K562 (cell line): ENCODE measurements around the gene PSMB10. TPM values are rescaled to one million over a fixed set of nuclear protein-coding genes. Genes with fewer than 3 reads are reported as not detected.

ENCODE experiments used
- ATAC-seq: fragments of 200-7000 bp; cut with Tn5 transposase; 3 replicates; pipeline ENCODE4 v1.9.1; 2020; ENCODE audit warnings: moderate library complexity
- BruUV-seq: library from RNA; stranded (reverse); fragments of 400-500 nt; replicated peaks from 2 replicates; lab custom pipeline; 2021; lab: Mats Ljungman, UMichigan
- CTCF ChIA-PET: fragments of 300-600 bp; formaldehyde crosslinking; extraction: SDS; loops from one replicate; lab custom pipeline; 2021; ENCODE audit warnings: low intra/inter-chr PET ratio; lab: Yijun Ruan, JAX
- POLR2A ChIA-PET: fragments of 300-600, 350-650 bp; sonication (Branson Sonifier 250); formaldehyde crosslinking; extraction: SDS; loops from one replicate; lab custom pipeline; 2021; ENCODE audit warnings: antibody characterized with exemption, inconsistent platforms; lab: Yijun Ruan, JAX
- DNase-seq, 4 experiments: peaks; one replicate each; pipeline versions ENCODE4 v3.0.0 to v3.0.0-alpha.2; 2011 to 2018; ENCODE audit warnings: low spot score in 3 of 4, mixed read lengths in 3 of 4; ENCODE audit errors: extremely low read depth in 1 of 4
- FAIRE-seq: peaks from 2 replicates; lab custom pipeline; 2011; peaks lifted over from hg19 to GRCh38; lab: Jason Lieb, UNC
- H2AFZ ChIP-seq: 2 replicates; pipeline ENCODE4 v1.6.0; 2011; ENCODE audit warnings: low read depth, low read length, control low read depth, inconsistent platforms
- H3K27ac ChIP-seq: fragments of 200-600 bp; 3 replicates; pipeline ENCODE4 v1.8.0; 2011; ENCODE audit warnings: low read depth, mild to moderate bottlenecking, control low read depth, inconsistent platforms, low read length, moderate library complexity, mixed read lengths; ENCODE audit errors: extremely low read depth
- H3K27me3 ChIP-seq, 2 experiments: fragments of 300-600 bp in 1 of 2; 2 replicates in 1 of 2; 3 replicates in 1 of 2; pipeline versions ENCODE4 v1.6.0 to v1.8.0; 2011; ENCODE audit warnings: inconsistent platforms in 2 of 2, low read length in 2 of 2, mild to moderate bottlenecking in 1 of 2, mixed read lengths in 1 of 2, moderate library complexity in 1 of 2; ENCODE audit not compliant: control insufficient read depth in 2 of 2, insufficient read depth in 2 of 2
- H3K36me3 ChIP-seq: fragments of 300-600 bp; 3 replicates; pipeline ENCODE4 v1.8.0; 2011; ENCODE audit warnings: mild to moderate bottlenecking, low read length, inconsistent platforms; ENCODE audit not compliant: control insufficient read depth, insufficient read depth
- H3K4me1 ChIP-seq, 2 experiments: fragments of 200-600 bp in 1 of 2; replicated peaks in 1 of 2; 2 replicates in 1 of 2; 3 replicates in 1 of 2; pipeline versions ENCODE4 v1.5.1 to v1.8.0; 2011; ENCODE audit warnings: inconsistent platforms in 2 of 2, low read length in 2 of 2, mild to moderate bottlenecking in 1 of 2, mixed read lengths in 1 of 2, moderate library complexity in 1 of 2; ENCODE audit not compliant: control insufficient read depth in 2 of 2, insufficient read depth in 2 of 2
- H3K4me2 ChIP-seq: 2 replicates; pipeline ENCODE4 v1.6.1; 2011; ENCODE audit warnings: low read length, control low read depth, inconsistent platforms, mixed read lengths; ENCODE audit not compliant: insufficient read depth
- H3K4me3 ChIP-seq: fragments of 200-600 bp; sonication (generic), shearing (Covaris generic); 2 replicates; pipeline ENCODE4 v1.5.1; 2016; ENCODE audit warnings: control low read depth, inconsistent platforms
- H3K79me2 ChIP-seq: fragments of 200-600 bp; 3 replicates; pipeline ENCODE4 v1.8.0; 2011; ENCODE audit warnings: low read length, inconsistent platforms; ENCODE audit not compliant: control insufficient read depth, insufficient read depth
- H3K9ac ChIP-seq, 2 experiments: 2 replicates each; pipeline versions ENCODE4 v1.6.0 to v1.6.1; 2011; ENCODE audit warnings: low read depth in 2 of 2, low read length in 2 of 2, control low read depth in 1 of 2, inconsistent platforms in 1 of 2, mild to moderate bottlenecking in 1 of 2, mixed read lengths in 1 of 2; ENCODE audit not compliant: insufficient read depth in 1 of 2
- H3K9me1 ChIP-seq: one replicate; pipeline ENCODE4 v1.6.0; 2011; ENCODE audit warnings: inconsistent platforms, mild to moderate bottlenecking, low read length, moderate library complexity; ENCODE audit not compliant: control insufficient read depth, insufficient read depth
- H3K9me3 ChIP-seq: replicated peaks from 2 replicates; pipeline ENCODE4 v1.5.1; 2011; ENCODE audit warnings: low read depth, low read length, inconsistent platforms; ENCODE audit not compliant: control insufficient read depth, insufficient read depth
- H4K20me1 ChIP-seq: replicated peaks from 2 replicates; pipeline ENCODE4 v1.6.1; 2011; ENCODE audit warnings: low read length, inconsistent platforms, mixed read lengths; ENCODE audit not compliant: control insufficient read depth, insufficient read depth
- EGR1 ChIP-seq: fragments of 450-650 bp; conservative IDR thresholded peaks from 2 replicates; pipeline ENCODE4 v1.6.1; 2017; ENCODE audit warnings: mild to moderate bottlenecking
- HNRNPL ChIP-seq: fragments of 200-400 bp; formaldehyde crosslinking; IDR thresholded peaks from 2 replicates; pipeline ENCODE4 v1.6.1; 2017; ENCODE audit warnings: low read depth, mild to moderate bottlenecking, low read length
- MTA2 ChIP-seq: fragments of 450-650 bp; IDR thresholded peaks from 2 replicates; pipeline ENCODE4 v1.6.1; 2016; ENCODE audit warnings: low read depth
- SOX6 ChIP-seq: fragments of 450-650 bp; IDR thresholded peaks from 2 replicates; pipeline ENCODE4 v1.6.1; 2014; ENCODE audit warnings: mild to moderate bottlenecking
- TEAD1 ChIP-seq, 2 experiments: fragments of 450-650 bp in 1 of 2; sonication (generic) in 1 of 2; formaldehyde crosslinking; IDR thresholded peaks; 2 replicates each; pipeline versions ENCODE4 v1.4.0 to v1.8.0; 2020 to 2022; ENCODE audit warnings: mild to moderate bottlenecking in 2 of 2, missing genetic modification reagents in 1 of 2
- XRCC4 ChIP-seq: IDR thresholded peaks from one replicate; pipeline ENCODE4 v1.6.1; 2011; ENCODE audit not compliant: insufficient read depth, insufficient read length; ENCODE audit errors: extremely low read depth
- ZNF263 ChIP-seq: sonication (generic); formaldehyde crosslinking; IDR thresholded peaks from 2 replicates; pipeline ENCODE4 v1.8.0; 2022; ENCODE audit warnings: mild to moderate bottlenecking, missing genetic modification reagents, borderline replicate concordance
- ZNF445 ChIP-seq: fragments of 250-450 bp; sonication (Bioruptor Pico); IDR thresholded peaks from 2 replicates; pipeline ENCODE4 v1.4.0; 2020; ENCODE audit warnings: low read depth, mild to moderate bottlenecking, moderate library complexity
- WGBS: fragments of 100-300 bp; shearing (Covaris generic); methylation state at CpG from one replicate; pipeline ENCODE4 v1.1.6; 2016; ENCODE audit warnings: low coverage, mixed read lengths; ENCODE audit not compliant: insufficient coverage; ENCODE audit errors: missing lambda C conversion rate; 5-methylcytosine and 5-hydroxymethylcytosine counted together
- in situ Hi-C: fragments of 300-500 bp; cut with MboI; formaldehyde crosslinking; loops from 4 replicates; pipeline ENCODE4 v1.15.0; 2018; ENCODE audit warnings: inconsistent platforms, mixed read lengths
- intact Hi-C: fragments of 100-400 bp; cut with micrococcal nuclease; formaldehyde crosslinking; loops from 2 replicates; pipeline ENCODE4 v1.14.2; 2022
- polyA plus RNA-seq, 8 experiments: library from polyadenylated mRNA; depleted of rRNA in 4 of 8; stranded (reverse) in 5 of 8; unstranded in 3 of 8; fragments of >200 nt; fragmentation: Nextera tagmentation in 2 of 8; fragmentation: Illumina TruSeq in 1 of 8; extraction: Ambion mirVana in 2 of 8; extraction: Trizol in 1 of 8; gene quantifications; 2 replicates each; pipeline versions ENCODE4 v1.2.1 to v1.2.3, GENCODE V29; 2011 to 2014; ENCODE audit warnings: inconsistent platforms in 1 of 8, missing spikeins in 1 of 8
- total RNA-seq, 7 experiments: library from RNA; depleted of rRNA in 6 of 7; stranded (reverse); fragments of >200 nt in 6 of 7; fragmentation: Illumina TruSeq in 2 of 7; extraction: Trizol in 2 of 7; gene quantifications; 2 replicates each; pipeline versions ENCODE4 v1.2.1 to v1.2.3, GENCODE V29; 2011 to 2021; ENCODE audit warnings: low replicate concordance in 1 of 7
- TF ChIP-seq, protein P1 (sequence below), 2 experiments: IDR thresholded peaks in 1 of 2; conservative IDR thresholded peaks in 1 of 2; 2 replicates each; pipeline ENCODE4 v1.6.1; 2016; ENCODE audit warnings: low read depth in 2 of 2, mild to moderate bottlenecking in 1 of 2, missing compliant biosample characterization in 1 of 2, missing genetic modification characterization in 1 of 2, moderate library complexity in 1 of 2
- TF ChIP-seq, protein P2 (sequence below): fragments of 250-450 bp; sonication (Bioruptor Pico); IDR thresholded peaks from 2 replicates; pipeline ENCODE4 v1.4.0; 2020
- TF ChIP-seq, protein P3 (sequence below): fragments of 450-650 bp; IDR thresholded peaks from 2 replicates; pipeline ENCODE4 v1.6.1; 2017; ENCODE audit warnings: mild to moderate bottlenecking, moderate library complexity

Gene PSMB10
- total and polyA plus RNA-seq, 9 of the 15 experiments (the other 6 are each of a cell fraction or from before 2014, with no cell fraction given), result 11.7 to 105 (median 51.0) TPM

DNA sequence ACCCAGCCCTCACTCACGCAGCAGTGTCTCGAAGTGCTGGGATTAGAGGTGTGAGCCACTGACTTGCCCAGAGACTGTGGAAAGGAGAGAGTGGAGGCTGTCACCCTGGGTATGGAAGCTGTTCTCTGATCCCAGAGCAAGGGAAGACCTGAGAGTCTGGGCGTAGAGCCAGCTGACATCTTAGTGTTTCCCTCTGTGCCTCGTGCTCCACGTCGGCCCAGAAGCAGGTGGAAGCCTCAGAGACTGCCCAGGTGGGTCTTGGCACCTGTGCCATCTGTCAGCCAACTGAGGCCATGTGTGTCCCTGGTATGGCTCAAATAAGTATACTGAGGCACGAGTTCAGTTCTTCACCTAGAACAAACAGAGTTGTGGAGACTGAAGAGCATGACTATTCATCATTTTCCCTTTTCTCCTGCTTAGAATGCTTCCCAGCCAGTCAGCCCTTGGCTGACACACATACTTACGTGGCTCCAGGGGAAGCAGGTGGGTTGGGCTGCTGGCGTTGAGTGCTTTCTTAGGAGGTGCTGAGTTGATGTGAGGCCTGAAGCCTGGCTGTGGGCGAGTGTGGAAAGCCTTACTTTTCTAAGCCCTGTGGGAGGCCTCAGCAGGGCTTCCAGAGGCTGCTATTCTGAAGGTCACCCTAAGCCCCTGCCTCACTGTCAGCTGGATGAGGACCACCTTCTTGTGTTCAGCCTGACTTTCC is 13.1 kb downstream of the PSMB10 start:
- WGBS, result 78% methylated on average over 10 of the region's 10 CpGs
- Histone ChIP-seq H3K27me3 (no peaks in the 10 kb centered on the region), H3K79me2 (no peaks in the 10 kb centered on the region), H2AFZ (no peak overlapping the region), H4K20me1 (peaks cover 22% of the 10 kb centered on the region), H3K4me1 (peaks cover 13 to 23% of the 10 kb centered on the region in 2 experiments), H3K4me2 (no peak overlapping the region), H3K9ac (peak overlapping the region in 1 of 2 experiments; percentile 53; a peak in 1 of 4 replicates), H3K36me3 (no peaks in the 10 kb centered on the region; the same call in 2 of the 3 replicates), H3K27ac (no peak overlapping the region), H3K9me1 (peaks cover 3% of the 10 kb centered on the region), H3K9me3 (no peaks in the 10 kb centered on the region), H3K4me3 (no peak overlapping the region)
- FAIRE-seq (no peak), ATAC-seq (no peak), DNase-seq (no peak)
- in situ Hi-C loops (loop anchor here (10.0 kb wide), 1 partner anchor 399 kb away; the partner anchor contains the start of gene RIPOR1), intact Hi-C loops (no loop called here)
- CTCF ChIA-PET, result no interaction called here
- POLR2A ChIA-PET, result interaction anchor here (1.5 to 1.6 kb wide), 3 partner anchors 12 to 80 kb away, joined by 3 to 8 read pairs (median 4); no protein-coding TSS in a partner anchor
- no TSS peak for BruUV-seq
- TF ChIP-seq XRCC4 (no peak), TEAD1 (CRISPR knock-in tag; IDR thresholded peaks at IDR 0.05) (no peak), ZNF263 (no peak), SOX6 (no peak), ZNF445 (CRISPR knock-in tag) (no peak), EGR1 (no peak), HNRNPL (no peak), MTA2 (no peak)
- TF ChIP-seq, protein P1, sequence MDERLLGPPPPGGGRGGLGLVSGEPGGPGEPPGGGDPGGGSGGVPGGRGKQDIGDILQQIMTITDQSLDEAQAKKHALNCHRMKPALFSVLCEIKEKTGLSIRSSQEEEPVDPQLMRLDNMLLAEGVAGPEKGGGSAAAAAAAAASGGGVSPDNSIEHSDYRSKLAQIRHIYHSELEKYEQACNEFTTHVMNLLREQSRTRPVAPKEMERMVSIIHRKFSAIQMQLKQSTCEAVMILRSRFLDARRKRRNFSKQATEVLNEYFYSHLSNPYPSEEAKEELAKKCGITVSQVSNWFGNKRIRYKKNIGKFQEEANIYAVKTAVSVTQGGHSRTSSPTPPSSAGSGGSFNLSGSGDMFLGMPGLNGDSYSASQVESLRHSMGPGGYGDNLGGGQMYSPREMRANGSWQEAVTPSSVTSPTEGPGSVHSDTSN (CRISPR knock-in tag; IDR thresholded peaks at IDR 0.05; ENCODE audit: low read depth), result no peak
- TF ChIP-seq, protein P1 (tag; conservative IDR thresholded peaks at IDR 0.05; ENCODE audit: low read depth), result no peak
- TF ChIP-seq, protein P2, sequence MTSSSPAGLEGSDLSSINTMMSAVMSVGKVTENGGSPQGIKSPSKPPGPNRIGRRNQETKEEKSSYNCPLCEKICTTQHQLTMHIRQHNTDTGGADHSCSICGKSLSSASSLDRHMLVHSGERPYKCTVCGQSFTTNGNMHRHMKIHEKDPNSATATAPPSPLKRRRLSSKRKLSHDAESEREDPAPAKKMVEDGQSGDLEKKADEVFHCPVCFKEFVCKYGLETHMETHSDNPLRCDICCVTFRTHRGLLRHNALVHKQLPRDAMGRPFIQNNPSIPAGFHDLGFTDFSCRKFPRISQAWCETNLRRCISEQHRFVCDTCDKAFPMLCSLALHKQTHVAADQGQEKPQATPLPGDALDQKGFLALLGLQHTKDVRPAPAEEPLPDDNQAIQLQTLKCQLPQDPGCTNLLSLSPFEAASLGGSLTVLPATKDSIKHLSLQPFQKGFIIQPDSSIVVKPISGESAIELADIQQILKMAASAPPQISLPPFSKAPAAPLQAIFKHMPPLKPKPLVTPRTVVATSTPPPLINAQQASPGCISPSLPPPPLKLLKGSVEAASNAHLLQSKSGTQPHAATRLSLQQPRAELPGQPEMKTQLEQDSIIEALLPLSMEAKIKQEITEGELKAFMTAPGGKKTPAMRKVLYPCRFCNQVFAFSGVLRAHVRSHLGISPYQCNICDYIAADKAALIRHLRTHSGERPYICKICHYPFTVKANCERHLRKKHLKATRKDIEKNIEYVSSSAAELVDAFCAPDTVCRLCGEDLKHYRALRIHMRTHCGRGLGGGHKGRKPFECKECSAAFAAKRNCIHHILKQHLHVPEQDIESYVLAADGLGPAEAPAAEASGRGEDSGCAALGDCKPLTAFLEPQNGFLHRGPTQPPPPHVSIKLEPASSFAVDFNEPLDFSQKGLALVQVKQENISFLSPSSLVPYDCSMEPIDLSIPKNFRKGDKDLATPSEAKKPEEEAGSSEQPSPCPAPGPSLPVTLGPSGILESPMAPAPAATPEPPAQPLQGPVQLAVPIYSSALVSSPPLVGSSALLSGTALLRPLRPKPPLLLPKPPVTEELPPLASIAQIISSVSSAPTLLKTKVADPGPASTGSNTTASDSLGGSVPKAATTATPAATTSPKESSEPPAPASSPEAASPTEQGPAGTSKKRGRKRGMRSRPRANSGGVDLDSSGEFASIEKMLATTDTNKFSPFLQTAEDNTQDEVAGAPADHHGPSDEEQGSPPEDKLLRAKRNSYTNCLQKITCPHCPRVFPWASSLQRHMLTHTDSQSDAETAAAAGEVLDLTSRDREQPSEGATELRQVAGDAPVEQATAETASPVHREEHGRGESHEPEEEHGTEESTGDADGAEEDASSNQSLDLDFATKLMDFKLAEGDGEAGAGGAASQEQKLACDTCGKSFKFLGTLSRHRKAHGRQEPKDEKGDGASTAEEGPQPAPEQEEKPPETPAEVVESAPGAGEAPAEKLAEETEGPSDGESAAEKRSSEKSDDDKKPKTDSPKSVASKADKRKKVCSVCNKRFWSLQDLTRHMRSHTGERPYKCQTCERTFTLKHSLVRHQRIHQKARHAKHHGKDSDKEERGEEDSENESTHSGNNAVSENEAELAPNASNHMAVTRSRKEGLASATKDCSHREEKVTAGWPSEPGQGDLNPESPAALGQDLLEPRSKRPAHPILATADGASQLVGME (CRISPR knock-in tag), result no peak
- TF ChIP-seq, protein P3, sequence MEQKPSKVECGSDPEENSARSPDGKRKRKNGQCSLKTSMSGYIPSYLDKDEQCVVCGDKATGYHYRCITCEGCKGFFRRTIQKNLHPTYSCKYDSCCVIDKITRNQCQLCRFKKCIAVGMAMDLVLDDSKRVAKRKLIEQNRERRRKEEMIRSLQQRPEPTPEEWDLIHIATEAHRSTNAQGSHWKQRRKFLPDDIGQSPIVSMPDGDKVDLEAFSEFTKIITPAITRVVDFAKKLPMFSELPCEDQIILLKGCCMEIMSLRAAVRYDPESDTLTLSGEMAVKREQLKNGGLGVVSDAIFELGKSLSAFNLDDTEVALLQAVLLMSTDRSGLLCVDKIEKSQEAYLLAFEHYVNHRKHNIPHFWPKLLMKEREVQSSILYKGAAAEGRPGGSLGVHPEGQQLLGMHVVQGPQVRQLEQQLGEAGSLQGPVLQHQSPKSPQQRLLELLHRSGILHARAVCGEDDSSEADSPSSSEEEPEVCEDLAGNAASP, result no peak
